ENCODE data around the gene EZH1. TPM values are rescaled to one million over a fixed set of nuclear protein-coding genes. Genes with fewer than 3 reads are reported as not detected.

Gene EZH1
- total RNA-seq, result 10.4 and 20.0 TPM in 2 replicates

- no peak for DNase-seq (ENCODE audit: extremely low read depth, low read depth, low spot score)
Observed at GRCh38 chr17:42744806-42745617, at the start of gene EZH1. EZH1 (minus strand) TSS chr17:42745040; CDS start chr17:42728941, 16,099 bp downstream.

GRCh38 chr17:42792545-42792944 is 47.7 kb upstream of the EZH1 start:
- no peak for DNase-seq (ENCODE audit: extremely low read depth, low read depth, low spot score)

GRCh38 chr17:42791948-42792347 is 47.1 kb upstream of the EZH1 start:
- no peak for DNase-seq (ENCODE audit: extremely low read depth, low read depth, low spot score)

- no peak for DNase-seq (ENCODE audit: extremely low read depth, low read depth, low spot score)
Observed at GRCh38 chr17:42787266-42787665, 42.4 kb upstream of the EZH1 start.

GRCh38 chr17:42784811-42785592 is 40.2 kb upstream of the EZH1 start:
- no peak for DNase-seq (ENCODE audit: extremely low read depth, low read depth, low spot score)

GRCh38 chr17:42784409-42784808 is 39.6 kb upstream of the EZH1 start:
- DNase-seq (ENCODE audit: extremely low read depth, low read depth, low spot score), result no peak

- DNase-seq (ENCODE audit: extremely low read depth, low read depth, low spot score), result no peak
Observed at GRCh38 chr17:42783791-42784138, 38.9 kb upstream of the EZH1 start.

GRCh38 chr17:42783062-42783790 is 38.4 kb upstream of the EZH1 start:
- no peak for DNase-seq (ENCODE audit: extremely low read depth, low read depth, low spot score)

GRCh38 chr17:42782166-42783061 is 37.6 kb upstream of the EZH1 start:
- no peak for DNase-seq (ENCODE audit: extremely low read depth, low read depth, low spot score)

- no peak for DNase-seq (ENCODE audit: extremely low read depth, low read depth, low spot score)
Observed at GRCh38 chr17:42781639-42782165, 36.9 kb upstream of the EZH1 start.

- DNase-seq (ENCODE audit: extremely low read depth, low read depth, low spot score), result no peak
Observed at GRCh38 chr17:42780851-42781638, 36.2 kb upstream of the EZH1 start.

GRCh38 chr17:42779936-42780850 is 35.4 kb upstream of the EZH1 start, which contains the start of gene WNK4:
WNK4 (plus strand) TSS chr17:42780610; CDS start chr17:42780699, 89 bp downstream.
- DNase-seq (ENCODE audit: extremely low read depth, low read depth, low spot score), result no peak

- DNase-seq (ENCODE audit: extremely low read depth, low read depth, low spot score), result no peak
Observed at GRCh38 chr17:42779304-42779935, 34.6 kb upstream of the EZH1 start.

GRCh38 chr17:42778570-42778969 is 33.7 kb upstream of the EZH1 start:
- DNase-seq (ENCODE audit: extremely low read depth, low read depth, low spot score), result no peak

- DNase-seq (ENCODE audit: extremely low read depth, low read depth, low spot score), result no peak
Observed at GRCh38 chr17:42775534-42776098, 30.8 kb upstream of the EZH1 start.

- no peak for DNase-seq (ENCODE audit: extremely low read depth, low read depth, low spot score)
Observed at GRCh38 chr17:42774066-42774745, 29.4 kb upstream of the EZH1 start.

All from glomerular endothelial cell (primary cell).